Rectal smooth muscle tissue (tissue), 1 donor: ENCODE results near the gene NTNG1.

Experiments
- H3K27ac ChIP-seq: one replicate; pipeline ENCODE4 v1.7.0; 2013; ENCODE audit warnings: low read depth, low read length, inconsistent platforms
- H3K27me3 ChIP-seq: one replicate; pipeline ENCODE4 v1.7.0; 2013; ENCODE audit warnings: low read length; ENCODE audit not compliant: control insufficient read depth, insufficient read depth
- H3K36me3 ChIP-seq: one replicate; pipeline ENCODE4 v1.7.0; 2013; ENCODE audit warnings: low read length; ENCODE audit not compliant: control insufficient read depth, insufficient read depth
- H3K4me1 ChIP-seq: one replicate; pipeline ENCODE4 v1.7.0; 2013; ENCODE audit warnings: low read length; ENCODE audit not compliant: control insufficient read depth, insufficient read depth
- H3K4me3 ChIP-seq: one replicate; pipeline ENCODE4 v1.7.0; 2013; ENCODE audit warnings: low read length
- H3K9ac ChIP-seq: one replicate; pipeline ENCODE4 v1.7.0; 2013; ENCODE audit warnings: low read length

NTNG1 gene

DNA sequence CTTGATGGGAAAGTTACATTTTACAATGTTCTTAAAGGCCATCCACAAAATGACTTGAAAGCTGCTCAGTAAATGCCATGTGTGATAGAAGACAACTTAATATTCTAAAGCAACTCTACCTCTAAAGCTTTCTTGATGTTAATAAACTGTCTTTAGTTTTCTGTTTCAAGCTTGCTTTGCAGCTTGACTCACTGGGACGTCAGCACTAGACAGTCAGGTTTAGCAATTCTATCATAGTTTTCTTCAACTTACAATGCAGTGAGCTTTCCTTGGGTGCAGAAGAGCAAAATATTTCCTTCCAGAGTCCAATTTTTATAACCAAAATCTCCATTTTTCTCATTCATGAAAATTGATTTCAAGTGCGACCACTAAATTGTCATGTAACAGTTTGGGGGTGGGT, 273.1 kb downstream of the NTNG1 start:
- no peak overlapping the region for H3K9ac ChIP-seq
- no peaks in the 10 kb centered on the region for H3K27me3 ChIP-seq
- H3K27ac ChIP-seq, result no peak overlapping the region
- H3K4me3 ChIP-seq, result no peak overlapping the region
- no peaks in the 10 kb centered on the region for H3K36me3 ChIP-seq
- no peaks in the 10 kb centered on the region for H3K4me1 ChIP-seq

- H3K4me1 ChIP-seq, result no peaks in the 10 kb centered on the region
- H3K9ac ChIP-seq, result no peak overlapping the region
- H3K4me3 ChIP-seq, result no peak overlapping the region
- no peaks in the 10 kb centered on the region for H3K36me3 ChIP-seq
- H3K27ac ChIP-seq, result no peak overlapping the region
- no peaks in the 10 kb centered on the region for H3K27me3 ChIP-seq
Observed at GRCh38 chr1:107414550-107414949, 273.7 kb downstream of the NTNG1 start.

GRCh38 chr1:107415241-107415640, 274.4 kb downstream of the NTNG1 start:
- no peaks in the 10 kb centered on the region for H3K36me3 ChIP-seq
- H3K9ac ChIP-seq, result no peak overlapping the region
- H3K4me3 ChIP-seq, result no peak overlapping the region
- H3K27ac ChIP-seq, result no peak overlapping the region
- H3K4me1 ChIP-seq, result no peaks in the 10 kb centered on the region
- H3K27me3 ChIP-seq, result no peaks in the 10 kb centered on the region

- Histone ChIP-seq H3K27me3 (no peaks in the 10 kb centered on the region), H3K4me1 (no peaks in the 10 kb centered on the region), H3K9ac (no peak overlapping the region), H3K36me3 (no peaks in the 10 kb centered on the region), H3K4me3 (no peak overlapping the region), H3K27ac (no peak overlapping the region)
Observed at GRCh38 chr1:107419003-107419402, 278.2 kb downstream of the NTNG1 start.

DNA sequence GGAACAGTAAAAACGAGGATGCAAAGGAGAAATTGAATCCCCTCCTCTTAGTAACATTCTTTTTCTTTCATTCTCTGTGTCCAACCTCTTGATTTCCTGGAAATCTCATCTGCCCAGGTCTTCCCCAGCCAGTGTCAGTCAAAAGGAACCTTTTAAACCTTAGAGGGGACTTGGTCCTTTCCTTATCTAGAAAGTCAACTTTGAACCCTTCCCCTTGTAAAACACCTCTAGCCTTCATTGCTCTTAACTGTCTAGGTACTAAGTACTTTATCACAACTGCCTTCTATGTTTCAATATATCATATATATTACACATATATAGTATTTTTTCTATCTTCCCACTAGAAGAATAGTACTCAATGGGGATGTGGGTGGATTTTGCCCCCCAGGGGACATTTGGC, 282.1 kb downstream of the NTNG1 start:
- no peaks in the 10 kb centered on the region for H3K36me3 ChIP-seq

DNA sequence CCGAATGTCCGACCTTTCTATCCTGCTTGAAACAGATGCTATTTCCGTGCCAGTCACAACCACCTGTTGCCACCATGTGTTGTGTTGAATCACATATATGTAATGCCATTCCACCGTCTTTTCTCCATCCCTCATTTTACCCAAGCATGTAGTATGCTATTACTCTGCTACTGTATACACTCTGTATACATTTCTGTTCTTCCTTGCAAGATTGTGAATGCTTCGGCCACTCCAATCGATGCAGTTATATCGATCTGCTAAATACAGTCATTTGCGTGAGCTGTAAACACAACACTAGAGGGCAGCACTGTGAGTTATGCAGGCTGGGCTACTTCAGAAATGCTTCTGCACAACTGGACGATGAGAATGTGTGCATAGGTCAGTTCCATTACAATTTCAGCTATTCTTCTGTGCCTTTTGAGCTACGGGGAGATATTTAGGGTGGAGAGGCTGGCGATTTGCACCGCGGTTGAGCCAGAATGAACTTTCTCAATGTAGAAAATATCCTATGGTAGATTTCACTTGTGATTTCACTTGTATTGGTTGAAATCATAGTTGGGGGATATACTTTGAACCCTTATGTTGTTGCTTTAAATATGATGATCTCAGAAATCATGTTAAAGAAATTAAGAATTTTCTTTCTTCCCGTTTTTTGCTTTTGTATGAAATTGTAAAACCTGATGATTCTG, 289.8 kb downstream of the NTNG1 start:
- H3K4me3 ChIP-seq, result no peak overlapping the region
- H3K4me1 ChIP-seq, result no peaks in the 10 kb centered on the region
- no peak overlapping the region for H3K9ac ChIP-seq
- no peaks in the 10 kb centered on the region for H3K36me3 ChIP-seq
- H3K27ac ChIP-seq, result no peak overlapping the region
- no peaks in the 10 kb centered on the region for H3K27me3 ChIP-seq

More for the DNA sequence above, 282.1 kb downstream of the NTNG1 start:
- Histone ChIP-seq H3K27ac (no peak overlapping the region), H3K27me3 (no peaks in the 10 kb centered on the region), H3K4me1 (no peaks in the 10 kb centered on the region), H3K4me3 (no peak overlapping the region), H3K9ac (no peak overlapping the region)

DNA sequence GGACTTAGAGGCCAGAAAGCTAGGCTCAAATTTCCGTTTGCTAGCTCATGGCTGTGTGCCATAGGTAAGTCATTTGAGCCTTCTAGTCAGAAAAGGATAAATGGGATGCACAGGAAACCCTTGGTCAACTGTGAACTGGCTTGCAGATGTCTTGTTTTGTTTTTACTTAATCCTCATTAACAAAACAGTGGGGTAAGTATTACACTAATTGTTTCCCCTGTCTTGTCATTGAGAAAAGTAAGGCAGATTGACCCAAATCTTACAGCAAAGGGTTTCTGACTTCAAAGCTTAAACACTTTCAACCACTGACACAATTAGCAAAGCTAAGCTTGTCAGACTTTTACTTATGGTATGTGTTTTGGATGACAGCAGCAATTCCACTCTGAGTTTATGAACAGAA, 291.3 kb downstream of the NTNG1 start:
- H3K27ac ChIP-seq, result no peak overlapping the region

DNA sequence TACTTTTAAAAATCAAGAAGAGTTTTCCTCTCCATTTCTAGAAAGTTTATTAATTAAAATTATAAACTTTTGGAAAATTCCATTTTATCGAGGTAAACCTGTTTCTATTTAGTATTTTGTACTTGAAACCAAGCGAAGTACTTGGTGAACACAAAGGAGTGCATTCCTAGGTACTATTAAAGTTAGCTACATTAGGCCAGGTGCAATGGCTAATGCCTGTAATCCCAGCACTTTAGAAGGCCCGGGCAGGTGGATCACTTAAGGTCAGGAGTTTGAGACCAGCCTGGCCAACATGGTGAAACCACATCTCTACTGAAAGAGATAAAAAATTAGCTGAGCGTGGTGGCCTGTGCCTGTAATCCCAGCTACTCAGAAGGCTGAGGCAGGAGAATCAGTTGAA, 292.2 kb downstream of the NTNG1 start:
- Histone ChIP-seq H3K4me1 (no peaks in the 10 kb centered on the region), H3K27me3 (no peaks in the 10 kb centered on the region), H3K36me3 (no peaks in the 10 kb centered on the region), H3K9ac (no peak overlapping the region), H3K27ac (no peak overlapping the region), H3K4me3 (no peak overlapping the region)

More for the DNA sequence above, 291.3 kb downstream of the NTNG1 start:
- Histone ChIP-seq H3K27me3 (no peaks in the 10 kb centered on the region), H3K36me3 (no peaks in the 10 kb centered on the region), H3K4me1 (no peaks in the 10 kb centered on the region), H3K9ac (no peak overlapping the region), H3K4me3 (no peak overlapping the region)

DNA sequence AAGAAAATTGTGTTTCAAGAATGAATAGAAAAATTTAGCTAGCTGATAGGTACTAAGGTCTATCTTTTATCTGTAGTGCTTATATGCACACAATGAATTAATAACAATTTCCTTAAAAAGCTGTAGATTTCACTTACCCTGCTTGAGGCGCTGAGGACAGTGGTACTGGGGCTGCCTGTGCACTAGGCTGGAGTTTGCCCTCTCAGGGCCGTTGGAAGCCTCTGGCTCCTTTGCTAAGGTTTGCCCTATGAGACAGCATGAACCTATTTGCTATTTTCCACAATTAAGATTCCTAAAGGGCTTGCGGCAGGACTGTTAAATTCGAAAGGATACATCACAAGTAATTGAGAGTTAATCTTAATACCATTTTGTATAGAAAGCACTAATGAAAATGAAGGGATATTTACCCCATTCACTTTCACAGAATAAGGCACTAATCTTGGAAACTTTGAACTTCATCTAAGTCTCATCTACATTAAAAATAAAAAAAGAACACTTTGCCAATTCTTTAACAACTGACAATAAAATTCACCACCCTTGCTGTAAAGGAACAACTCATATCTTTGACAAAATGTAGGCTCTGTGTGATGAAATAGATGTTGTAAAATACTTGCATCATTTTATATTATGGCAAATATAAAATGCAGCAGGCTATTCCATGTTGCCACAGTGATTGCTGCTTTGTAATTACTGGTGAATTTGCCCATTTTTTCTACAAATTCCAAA, 293.0 kb downstream of the NTNG1 start:
- no peaks in the 10 kb centered on the region for H3K4me1 ChIP-seq
- no peaks in the 10 kb centered on the region for H3K36me3 ChIP-seq
- no peak overlapping the region for H3K27ac ChIP-seq
- H3K9ac ChIP-seq, result no peak overlapping the region
- no peaks in the 10 kb centered on the region for H3K27me3 ChIP-seq
- no peak overlapping the region for H3K4me3 ChIP-seq

GRCh38 chr1:107434361-107434693, 293.5 kb downstream of the NTNG1 start:
- H3K4me3 ChIP-seq, result no peak overlapping the region
- H3K4me1 ChIP-seq, result no peaks in the 10 kb centered on the region
- no peak overlapping the region for H3K9ac ChIP-seq
- no peak overlapping the region for H3K27ac ChIP-seq
- no peaks in the 10 kb centered on the region for H3K27me3 ChIP-seq
- H3K36me3 ChIP-seq, result no peaks in the 10 kb centered on the region

DNA sequence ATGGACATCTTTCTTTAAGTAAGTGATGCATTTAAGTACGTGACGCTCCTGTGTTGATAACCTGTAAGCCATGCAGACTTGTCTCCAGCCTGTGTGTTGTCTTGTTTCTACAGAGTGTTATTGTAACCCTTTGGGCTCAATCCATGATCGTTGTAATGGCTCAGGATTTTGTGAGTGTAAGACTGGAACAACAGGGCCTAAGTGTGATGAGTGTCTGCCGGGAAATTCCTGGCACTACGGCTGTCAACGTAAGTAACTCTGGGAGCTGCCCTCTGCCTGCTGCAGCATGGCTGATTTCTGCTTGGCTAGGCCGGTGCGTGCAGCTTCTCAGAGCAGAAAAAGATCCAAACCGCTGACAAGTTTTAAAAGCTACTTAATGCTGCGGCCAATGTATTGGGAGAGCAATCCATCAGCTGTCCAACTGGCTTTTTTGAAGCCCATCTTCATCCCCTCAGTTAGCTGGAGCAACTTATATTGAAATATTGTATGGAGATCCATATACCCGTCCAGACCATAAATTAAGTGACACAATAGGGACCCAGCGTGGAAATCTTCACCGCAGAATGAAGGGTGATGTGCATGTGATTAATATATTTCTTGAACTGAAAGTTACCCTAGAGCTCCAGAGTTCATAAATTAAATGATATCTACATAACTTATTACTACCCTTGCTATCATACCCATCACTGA, 295.9 kb downstream of the NTNG1 start:
- no peak overlapping the region for H3K27ac ChIP-seq
- H3K36me3 ChIP-seq, result no peaks in the 10 kb centered on the region
- no peaks in the 10 kb centered on the region for H3K27me3 ChIP-seq

GRCh38 chr1:107439567-107439966, 298.7 kb downstream of the NTNG1 start:
- Histone ChIP-seq H3K27me3 (no peaks in the 10 kb centered on the region), H3K4me3 (no peak overlapping the region), H3K36me3 (no peaks in the 10 kb centered on the region), H3K4me1 (no peaks in the 10 kb centered on the region), H3K27ac (no peak overlapping the region), H3K9ac (no peak overlapping the region)

More for the DNA sequence above, 295.9 kb downstream of the NTNG1 start:
- no peaks in the 10 kb centered on the region for H3K4me1 ChIP-seq
- H3K9ac ChIP-seq, result no peak overlapping the region
- no peak overlapping the region for H3K4me3 ChIP-seq
